ENCODE measurements around the gene PTPN1. TPM values are rescaled to one million over a fixed set of nuclear protein-coding genes. Genes with fewer than 3 reads are reported as not detected.
A peak's percentile ranks its signal among the peaks of the same experiment; 100 is the strongest.

PTPN1 gene
- total and polyA plus RNA-seq, 5 donors, result 20.8 to 37.4 (median 25.6) TPM

DNA sequence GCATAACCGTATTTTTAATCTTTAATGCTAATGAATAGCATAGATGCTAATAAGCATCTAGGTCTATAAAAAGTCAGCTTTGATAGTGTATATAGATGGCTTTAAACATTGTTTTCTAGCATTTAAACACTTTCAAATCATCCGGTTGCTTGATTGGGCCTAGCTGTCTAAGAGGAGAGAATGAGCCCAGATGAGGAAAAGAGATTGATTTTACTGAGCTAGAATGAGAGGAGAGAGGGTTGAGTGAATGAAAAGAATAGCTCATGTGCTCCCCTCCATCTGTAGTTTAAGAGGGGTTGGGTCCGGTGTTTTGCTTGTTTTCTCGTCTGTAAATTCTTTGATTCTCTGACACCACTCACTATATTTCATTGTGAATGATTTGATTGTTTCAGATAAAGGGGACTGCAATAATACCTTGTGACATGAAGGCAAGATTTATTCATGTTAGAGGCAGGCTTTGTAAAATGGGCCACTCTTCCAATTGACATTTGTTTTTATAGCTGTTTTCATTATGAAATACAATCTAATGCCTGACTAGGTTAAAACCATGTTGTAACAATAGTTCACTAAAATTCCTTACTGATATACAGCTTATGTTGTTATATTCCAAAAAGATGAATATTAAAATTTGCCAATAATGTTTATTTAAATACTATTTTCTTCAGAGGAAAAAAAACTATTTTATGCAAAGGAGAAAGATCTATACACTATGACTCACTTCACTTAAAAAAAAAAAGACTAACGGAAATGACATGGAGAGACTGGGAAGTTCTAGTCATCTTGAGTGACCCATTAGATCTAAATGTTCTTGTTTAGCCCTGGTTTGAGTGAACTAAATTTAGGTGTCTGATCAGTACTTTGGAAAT lies 3.2 kb downstream of the PTPN1 start:
- peaks cover 10% of the 10 kb centered on the region for H3K4me1 ChIP-seq (ENCODE audit: control insufficient read depth, insufficient read depth, low read length)
- DNase-seq, result no peak
- H3K27ac ChIP-seq (ENCODE audit: low read length), result no peak overlapping the region
- WGBS, result 58% methylated on average over 5 of the region's 5 CpGs
- no peaks in the 10 kb centered on the region for H3K9me3 ChIP-seq (ENCODE audit: control insufficient read depth, low read length)
- no peak for ATAC-seq
- intact Hi-C loops (cut with DNase I), result loop anchor here in 3 of 4 donors (5.0 to 10.0 kb wide), 3 partner anchors 59 to 69 kb away; no protein-coding TSS in a partner anchor
- peak overlapping the region; percentile 94 for H3K4me3 ChIP-seq (ENCODE audit: low read length)
- H3K27me3 ChIP-seq (ENCODE audit: control insufficient read depth, insufficient read depth), result no peaks in the 10 kb centered on the region

DNA sequence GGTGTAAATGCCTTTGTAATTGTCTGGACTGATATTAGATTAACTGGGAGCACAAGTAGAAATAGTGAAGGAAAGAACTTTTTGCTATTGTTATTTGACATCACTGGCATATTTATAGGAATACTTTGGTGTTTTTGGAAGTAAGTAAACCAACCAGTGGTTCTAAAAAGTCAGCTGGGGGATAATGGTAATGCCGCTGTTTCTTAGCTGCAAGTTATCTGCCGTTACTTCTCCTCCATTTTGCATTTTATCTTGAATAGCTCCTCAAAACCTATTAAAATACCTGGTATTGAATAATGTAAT lies 3.8 kb downstream of the PTPN1 start:
- Histone ChIP-seq H3K4me1 (ENCODE audit: control insufficient read depth, insufficient read depth, low read length) (peaks cover 10% of the 10 kb centered on the region), H3K27me3 (ENCODE audit: control insufficient read depth, insufficient read depth) (no peaks in the 10 kb centered on the region), H3K27ac (ENCODE audit: low read length) (no peak overlapping the region), H3K9me3 (ENCODE audit: control insufficient read depth, low read length) (no peaks in the 10 kb centered on the region), H3K4me3 (ENCODE audit: low read length) (no peak overlapping the region)
- DNase-seq, result no peak
- WGBS, result 94% methylated on average over 2 of the region's 2 CpGs
- ATAC-seq, result no peak
- intact Hi-C loops (cut with DNase I), result loop anchor here in 3 of 4 donors (5.0 to 10.0 kb wide), 3 partner anchors 58 to 68 kb away; no protein-coding TSS in a partner anchor

DNA sequence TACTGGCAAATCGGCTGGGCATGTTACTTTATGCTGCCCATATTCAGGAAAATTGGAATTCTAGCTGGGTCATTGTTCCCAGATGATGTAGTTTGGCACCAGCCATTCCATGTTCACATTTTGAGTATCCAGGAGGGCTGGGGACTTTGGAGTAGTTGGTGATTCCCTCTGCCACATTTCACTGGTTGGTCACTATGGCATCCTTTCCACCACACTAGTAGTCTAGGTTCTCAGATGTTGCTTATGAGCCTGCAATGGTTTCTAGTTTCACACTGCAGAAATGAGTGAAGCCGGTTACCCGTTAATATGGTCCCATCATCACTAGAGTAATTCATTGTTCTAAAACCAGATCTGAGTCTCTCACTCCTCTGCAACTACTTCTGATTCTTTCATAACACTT lies 4.6 kb downstream of the PTPN1 start:
- intact Hi-C loops (cut with DNase I), result loop anchor here in 3 of 4 donors (5.0 to 10.0 kb wide), 3 partner anchors 58 to 68 kb away; no protein-coding TSS in a partner anchor
- Histone ChIP-seq H3K27ac (ENCODE audit: low read length) (no peak overlapping the region), H3K4me1 (ENCODE audit: control insufficient read depth, insufficient read depth, low read length) (peaks cover 9% of the 10 kb centered on the region), H3K27me3 (ENCODE audit: control insufficient read depth, insufficient read depth) (no peaks in the 10 kb centered on the region), H3K9me3 (ENCODE audit: control insufficient read depth, low read length) (no peaks in the 10 kb centered on the region), H3K4me3 (ENCODE audit: low read length) (no peak overlapping the region)
- no peak for ATAC-seq
- WGBS, result 90% methylated on average over 3 of the region's 3 CpGs
- DNase-seq, result no peak

DNA sequence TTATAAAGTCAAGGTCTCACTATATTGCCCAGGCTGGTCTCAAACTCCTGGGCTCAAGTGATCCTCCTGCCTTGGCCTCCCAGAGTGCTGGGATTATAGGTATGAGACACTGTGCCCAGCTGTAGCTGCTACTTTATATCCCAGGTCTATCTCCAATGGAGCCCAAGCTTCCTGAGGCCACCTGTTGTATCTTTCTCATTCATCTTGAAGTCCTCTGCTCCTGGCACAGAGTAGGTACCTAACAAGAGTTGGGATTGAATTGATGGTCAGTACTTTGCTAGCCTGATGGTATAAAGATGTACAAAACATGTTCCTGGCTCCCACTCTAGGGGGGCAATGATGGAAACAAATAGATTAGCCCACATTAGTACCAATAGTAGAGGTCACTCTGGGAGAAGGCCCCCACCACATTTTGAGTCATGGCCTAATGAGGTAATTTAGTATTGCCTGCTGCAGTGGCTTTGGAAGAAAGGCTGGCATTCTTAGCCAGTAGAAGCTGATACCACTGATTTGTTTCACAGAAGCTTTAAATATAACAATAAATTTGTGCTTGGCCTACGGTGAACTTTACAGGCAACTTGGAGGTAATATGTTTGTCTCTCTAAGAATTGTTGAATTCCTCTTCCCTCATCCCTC lies 5.4 kb downstream of the PTPN1 start:
- H3K27me3 ChIP-seq (ENCODE audit: control insufficient read depth, insufficient read depth), result no peaks in the 10 kb centered on the region
- no peak overlapping the region for H3K27ac ChIP-seq (ENCODE audit: low read length)
- DNase-seq, result no peak
- no peak overlapping the region for H3K4me3 ChIP-seq (ENCODE audit: low read length)
- H3K4me1 ChIP-seq (ENCODE audit: control insufficient read depth, insufficient read depth, low read length), result peaks cover 9% of the 10 kb centered on the region
- 85% methylated on average over 1 of the region's 1 CpG for WGBS
- H3K9me3 ChIP-seq (ENCODE audit: control insufficient read depth, low read length), result no peaks in the 10 kb centered on the region
- intact Hi-C loops (cut with DNase I), result loop anchor here in 1 of 4 donors (10.0 kb wide), 1 partner anchor 59 kb away; no protein-coding TSS in a partner anchor
- no peak for ATAC-seq

DNA sequence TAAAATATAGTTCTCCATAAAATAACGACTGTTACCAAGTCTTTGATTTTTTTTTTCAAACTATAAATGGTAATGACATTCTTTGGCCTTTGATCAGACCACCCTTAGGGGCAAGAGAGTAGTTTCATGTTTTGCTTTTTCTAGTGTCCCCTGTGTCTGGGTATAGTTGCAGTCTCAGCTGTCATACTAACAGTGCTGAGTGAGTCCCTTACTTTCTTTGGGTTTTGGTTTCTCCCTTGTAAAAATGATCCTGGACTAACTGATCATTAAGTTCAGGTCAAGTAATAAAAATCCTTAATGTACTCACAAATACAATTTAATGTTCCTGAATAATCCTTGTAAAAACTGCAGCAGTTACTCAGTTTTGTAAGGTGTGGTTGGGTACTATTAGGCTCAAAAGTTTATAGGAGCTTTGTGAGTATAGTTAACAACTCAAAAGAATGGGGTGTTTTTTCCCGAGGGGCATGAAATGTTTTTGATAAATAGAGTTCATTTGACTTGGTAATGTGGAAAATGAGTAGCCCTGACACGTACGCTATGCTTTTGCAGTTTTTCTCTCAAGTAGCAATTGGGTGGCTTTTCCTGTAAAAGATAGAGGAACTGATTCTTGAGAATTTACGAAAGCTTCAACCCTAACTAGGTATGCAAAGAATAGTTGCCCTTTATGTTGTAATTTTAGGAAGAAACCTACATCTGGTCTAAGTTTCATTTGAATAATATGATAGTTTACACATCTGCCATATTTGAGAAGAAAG lies 6.2 kb downstream of the PTPN1 start:
- Histone ChIP-seq H3K27me3 (ENCODE audit: control insufficient read depth, insufficient read depth) (no peaks in the 10 kb centered on the region), H3K27ac (ENCODE audit: low read length) (no peak overlapping the region), H3K4me1 (ENCODE audit: control insufficient read depth, insufficient read depth, low read length) (peaks cover 8% of the 10 kb centered on the region), H3K4me3 (ENCODE audit: low read length) (no peak overlapping the region), H3K9me3 (ENCODE audit: control insufficient read depth, low read length) (no peaks in the 10 kb centered on the region)
- WGBS, result 79% methylated on average over 5 of the region's 5 CpGs
- intact Hi-C loops (cut with DNase I), result loop anchor here in 1 of 4 donors (10.0 kb wide), 1 partner anchor 58 kb away; no protein-coding TSS in a partner anchor
- DNase-seq, result no peak
- ATAC-seq, result no peak

DNA sequence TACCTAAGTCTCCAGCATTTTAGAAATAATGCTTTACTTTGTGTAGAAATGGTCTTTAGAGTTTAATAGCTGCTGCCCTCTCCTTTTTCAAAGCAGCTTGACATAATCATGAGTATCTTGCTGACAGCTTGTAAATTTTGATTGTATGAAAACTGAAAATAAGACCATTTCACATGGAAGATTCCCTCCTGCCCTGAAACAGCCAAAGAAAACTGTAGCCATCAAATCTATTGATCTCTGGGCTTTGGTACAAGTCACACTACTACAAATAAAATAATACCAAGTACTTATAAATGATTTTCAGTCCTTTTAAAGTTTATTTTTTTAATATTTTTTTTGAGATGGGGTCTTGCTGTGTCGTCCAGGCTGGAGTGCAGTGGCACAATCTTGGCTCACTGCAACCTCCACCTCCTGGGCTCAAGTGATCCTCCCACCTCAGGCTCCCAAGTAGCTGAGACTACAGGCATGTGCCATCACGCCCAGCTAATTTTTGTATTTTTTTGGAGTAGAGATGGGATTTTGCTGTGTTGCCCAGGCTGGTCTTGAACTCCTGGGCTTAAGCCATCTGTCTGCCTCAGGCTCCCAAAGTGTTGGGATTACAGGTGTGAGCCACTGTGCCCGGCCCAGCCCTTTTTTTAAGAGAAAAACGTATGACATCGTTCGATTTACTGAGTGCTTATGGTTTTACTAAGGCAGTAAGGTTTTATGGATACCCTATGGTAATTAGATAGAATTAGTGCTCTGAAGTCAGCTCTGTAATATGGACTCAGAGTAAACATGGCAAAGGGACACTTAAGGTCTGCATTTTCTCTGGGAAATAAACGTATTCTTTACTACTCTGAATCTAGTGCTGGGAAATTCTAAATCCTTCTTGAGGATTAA lies 7.0 kb downstream of the PTPN1 start:
- WGBS, result 84% methylated on average over 7 of the region's 7 CpGs
- Histone ChIP-seq H3K27ac (ENCODE audit: low read length) (no peak overlapping the region), H3K9me3 (ENCODE audit: control insufficient read depth, low read length) (no peaks in the 10 kb centered on the region), H3K4me3 (ENCODE audit: low read length) (no peak overlapping the region), H3K27me3 (ENCODE audit: control insufficient read depth, insufficient read depth) (no peaks in the 10 kb centered on the region), H3K4me1 (ENCODE audit: control insufficient read depth, insufficient read depth, low read length) (peaks cover 15% of the 10 kb centered on the region)
- DNase-seq (no peak), ATAC-seq (no peak)
- intact Hi-C loops (cut with DNase I), result loop anchor here in 1 of 4 donors (10.0 kb wide), 1 partner anchor 58 kb away; no protein-coding TSS in a partner anchor

DNA sequence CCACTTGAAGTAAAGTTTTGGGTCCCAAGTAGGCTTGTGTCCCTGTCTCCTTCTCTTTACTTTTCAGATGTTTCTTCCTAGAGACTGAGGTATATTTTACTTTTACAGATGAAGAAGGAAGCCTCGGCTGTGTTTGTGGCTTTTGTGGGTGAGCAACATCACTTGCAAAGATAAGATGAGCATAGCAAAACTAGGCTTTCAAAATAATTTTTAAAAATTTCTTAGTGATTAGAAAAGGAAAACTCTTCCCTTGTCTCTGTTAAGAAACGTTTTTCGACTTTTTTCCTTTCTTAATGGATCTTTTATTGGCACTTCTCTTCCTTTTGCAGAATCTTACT lies 7.6 kb downstream of the PTPN1 start:
- ATAC-seq, result no peak
- H3K27me3 ChIP-seq (ENCODE audit: control insufficient read depth, insufficient read depth), result no peaks in the 10 kb centered on the region
- intact Hi-C loops (cut with DNase I), result loop anchor here in 1 of 4 donors (10.0 kb wide), 1 partner anchor 57 kb away; no protein-coding TSS in a partner anchor
- DNase-seq, result no peak
- no peak overlapping the region for H3K27ac ChIP-seq (ENCODE audit: low read length)
- H3K9me3 ChIP-seq (ENCODE audit: control insufficient read depth, low read length), result no peaks in the 10 kb centered on the region
- H3K4me1 ChIP-seq (ENCODE audit: control insufficient read depth, insufficient read depth, low read length), result peaks cover 16% of the 10 kb centered on the region
- H3K4me3 ChIP-seq (ENCODE audit: low read length), result no peak overlapping the region
- WGBS, result 72% methylated on average over 3 of the region's 3 CpGs

DNA sequence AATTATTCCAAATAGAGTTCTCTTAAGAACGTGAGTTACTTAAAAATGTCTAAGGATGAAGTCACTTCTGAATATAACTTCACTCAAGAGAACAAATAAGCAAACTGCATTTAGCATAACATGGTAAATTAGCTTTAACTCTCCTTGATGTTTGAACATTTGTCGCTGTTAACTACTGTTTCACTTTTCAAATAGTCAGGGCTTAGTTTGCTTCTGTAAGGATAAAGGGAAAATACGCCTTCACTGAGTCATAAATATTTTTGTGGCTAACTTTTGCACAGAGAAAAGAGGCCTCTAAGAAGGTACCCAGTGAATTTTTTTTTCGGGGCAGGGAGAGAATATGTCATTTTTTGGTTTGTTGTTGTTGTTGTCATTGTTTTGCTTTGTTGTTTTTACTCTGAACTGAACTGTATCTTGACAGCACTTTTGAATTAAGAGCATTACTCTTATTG lies 8.1 kb downstream of the PTPN1 start:
- Histone ChIP-seq H3K27ac (ENCODE audit: low read length) (no peak overlapping the region), H3K27me3 (ENCODE audit: control insufficient read depth, insufficient read depth) (no peaks in the 10 kb centered on the region), H3K9me3 (ENCODE audit: control insufficient read depth, low read length) (no peaks in the 10 kb centered on the region), H3K4me1 (ENCODE audit: control insufficient read depth, insufficient read depth, low read length) (peaks cover 16% of the 10 kb centered on the region), H3K4me3 (ENCODE audit: low read length) (no peak overlapping the region)
- intact Hi-C loops (cut with DNase I), result loop anchor here in 1 of 4 donors (10.0 kb wide), 1 partner anchor 57 kb away; no protein-coding TSS in a partner anchor
- no peak for ATAC-seq
- no peak for DNase-seq
- 78% methylated on average over 4 of the region's 4 CpGs for WGBS

DNA sequence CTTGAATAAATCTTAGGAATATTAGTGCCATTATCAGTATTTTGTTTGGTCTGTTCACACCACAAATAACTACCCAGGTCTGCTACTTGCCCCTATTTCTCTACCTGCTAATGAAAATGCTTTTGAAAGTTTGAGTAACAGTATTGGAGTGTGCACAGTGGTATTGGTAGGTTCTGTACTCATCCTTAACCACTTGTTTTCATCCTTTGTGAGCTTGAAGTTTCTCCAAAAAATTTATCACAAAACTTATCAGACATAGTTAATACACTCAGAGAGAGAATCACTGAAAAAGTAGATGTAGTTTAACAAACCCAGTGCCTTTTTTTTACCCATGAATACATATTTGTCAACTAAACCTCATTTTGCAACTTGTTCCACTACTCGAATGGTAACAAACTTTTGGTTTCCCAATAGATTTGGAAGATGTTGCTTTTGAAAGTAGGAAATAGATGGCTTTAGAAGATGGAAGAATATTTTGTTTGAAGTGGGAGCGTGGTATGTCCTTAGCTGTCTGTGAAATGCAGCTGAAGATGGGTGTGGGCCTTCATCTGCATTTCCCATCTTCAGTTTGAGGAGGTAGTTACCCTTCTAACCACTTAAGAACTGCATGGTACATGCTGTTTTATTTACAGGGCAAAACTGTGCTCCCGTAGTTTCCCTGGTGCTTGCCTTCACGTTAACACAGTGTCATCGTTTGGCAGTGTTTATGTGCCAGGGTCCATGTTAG lies 9.0 kb downstream of the PTPN1 start:
- DNase-seq (no peak), ATAC-seq (no peak)
- 62% methylated on average over 5 of the region's 5 CpGs for WGBS
- H3K27me3 ChIP-seq (ENCODE audit: control insufficient read depth, insufficient read depth), result no peaks in the 10 kb centered on the region
- H3K9me3 ChIP-seq (ENCODE audit: control insufficient read depth, low read length), result no peaks in the 10 kb centered on the region
- H3K4me1 ChIP-seq (ENCODE audit: control insufficient read depth, insufficient read depth, low read length), result peaks cover 16% of the 10 kb centered on the region
- no peak overlapping the region for H3K27ac ChIP-seq (ENCODE audit: low read length)
- intact Hi-C loops (cut with DNase I), result loop anchor here in 1 of 4 donors (10.0 kb wide), 1 partner anchor 56 kb away; no protein-coding TSS in a partner anchor
- no peak overlapping the region for H3K4me3 ChIP-seq (ENCODE audit: low read length)
